Neural progenitor cell (in vitro differentiated cells): ENCODE results near the gene CACNA1D.

Source experiments
- EZH2 ChIP-seq: fragments of 200-600 bp; sonication (generic); IDR thresholded peaks from 2 replicates; pipeline ENCODE4 v1.6.1; 2017; ENCODE audit warnings: antibody characterized with exemption, mild to moderate bottlenecking, moderate library complexity
- TF ChIP-seq, protein P1 (sequence below): fragments of 200-600 bp; sonication (generic); IDR thresholded peaks from 2 replicates; pipeline ENCODE4 v1.5.1; 2017; ENCODE audit warnings: antibody characterized with exemption, mild to moderate bottlenecking

- TF ChIP-seq, protein P1, sequence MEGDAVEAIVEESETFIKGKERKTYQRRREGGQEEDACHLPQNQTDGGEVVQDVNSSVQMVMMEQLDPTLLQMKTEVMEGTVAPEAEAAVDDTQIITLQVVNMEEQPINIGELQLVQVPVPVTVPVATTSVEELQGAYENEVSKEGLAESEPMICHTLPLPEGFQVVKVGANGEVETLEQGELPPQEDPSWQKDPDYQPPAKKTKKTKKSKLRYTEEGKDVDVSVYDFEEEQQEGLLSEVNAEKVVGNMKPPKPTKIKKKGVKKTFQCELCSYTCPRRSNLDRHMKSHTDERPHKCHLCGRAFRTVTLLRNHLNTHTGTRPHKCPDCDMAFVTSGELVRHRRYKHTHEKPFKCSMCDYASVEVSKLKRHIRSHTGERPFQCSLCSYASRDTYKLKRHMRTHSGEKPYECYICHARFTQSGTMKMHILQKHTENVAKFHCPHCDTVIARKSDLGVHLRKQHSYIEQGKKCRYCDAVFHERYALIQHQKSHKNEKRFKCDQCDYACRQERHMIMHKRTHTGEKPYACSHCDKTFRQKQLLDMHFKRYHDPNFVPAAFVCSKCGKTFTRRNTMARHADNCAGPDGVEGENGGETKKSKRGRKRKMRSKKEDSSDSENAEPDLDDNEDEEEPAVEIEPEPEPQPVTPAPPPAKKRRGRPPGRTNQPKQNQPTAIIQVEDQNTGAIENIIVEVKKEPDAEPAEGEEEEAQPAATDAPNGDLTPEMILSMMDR = no peak
- TF ChIP-seq EZH2 = no peak
Measured at GRCh38 chr3:53790470-53790869, 296.1 kb downstream of the CACNA1D start.
